ENCODE measurements around the gene TOR1B.
A peak's percentile ranks its signal among the peaks of the same experiment; 100 is the strongest.

The TOR1B gene

GRCh38 chr9:129815278-129815677, 12.3 kb downstream of the TOR1B start:
- DNase-seq = no peak

- no peak for DNase-seq
Observed at GRCh38 chr9:129816501-129817435, 13.8 kb downstream of the TOR1B start.

GRCh38 chr9:129822898-129823541, 20.0 kb downstream of the TOR1B start:
- DNase-seq = peak; percentile 8

- no peak for DNase-seq
Observed at GRCh38 chr9:129823542-129823934, 20.6 kb downstream of the TOR1B start.

GRCh38 chr9:129823935-129824601, 21.1 kb downstream of the TOR1B start, which contains the start of gene TOR1A:
TOR1A (minus strand) TSS chr9:129824136; CDS start chr9:129824085, 51 bp downstream.
- peak; percentile 87 for DNase-seq

- no peak for DNase-seq
Observed at GRCh38 chr9:129826344-129826743, 23.4 kb downstream of the TOR1B start.

GRCh38 chr9:129826759-129827158, 23.8 kb downstream of the TOR1B start:
- DNase-seq = no peak

GRCh38 chr9:129828051-129828450, 25.1 kb downstream of the TOR1B start:
- no peak for DNase-seq

- no peak for DNase-seq
Observed at GRCh38 chr9:129828969-129829368, 26.0 kb downstream of the TOR1B start.

- no peak for DNase-seq
Observed at GRCh38 chr9:129832982-129833381, 30.0 kb downstream of the TOR1B start.

- DNase-seq = peak; percentile 37
Observed at GRCh38 chr9:129834489-129835127, 31.6 kb downstream of the TOR1B start.

GRCh38 chr9:129835128-129835859, 32.3 kb downstream of the TOR1B start, which contains the start of the genes C9orf78 and USP20:
C9orf78 (minus strand) TSS chr9:129835275; CDS start chr9:129835221, 54 bp downstream.
USP20 (plus strand) TSS chr9:129835458; CDS start chr9:129852556, 17,098 bp downstream.
- DNase-seq = peak; percentile 97

GRCh38 chr9:129835860-129836223, 32.9 kb downstream of the TOR1B start:
- peak; percentile 8 for DNase-seq

- DNase-seq = peak; percentile 34
Observed at GRCh38 chr9:129836311-129837007, 33.5 kb downstream of the TOR1B start.

GRCh38 chr9:129838707-129839259, 35.8 kb downstream of the TOR1B start:
- no peak for DNase-seq

- no peak for DNase-seq
Observed at GRCh38 chr9:129839324-129840023, 36.5 kb downstream of the TOR1B start.

- DNase-seq = peak; percentile 10
Observed at GRCh38 chr9:129840034-129840433, 37.0 kb downstream of the TOR1B start.

GRCh38 chr9:129841071-129841470, 38.1 kb downstream of the TOR1B start:
- DNase-seq = no peak

- no peak for DNase-seq
Observed at GRCh38 chr9:129845373-129845772, 42.4 kb downstream of the TOR1B start.

Measured in T-helper 9 cell (primary cell).